ENCODE data around the gene SYNJ1.

- TF ChIP-seq CTCF (IDR thresholded peaks at IDR 0.05; ENCODE audit: low read depth, low read length, poor library complexity, severe bottlenecking) (no peak), EZH2phosphoT487 (IDR thresholded peaks at IDR 0.05; ENCODE audit: borderline replicate concordance, low read length) (no peak)
Measured at GRCh38 chr21:32690085-32690484, 37.7 kb downstream of the SYNJ1 start.
